HCT116 (cell line): ENCODE data around the gene GHRHR. TPM values are rescaled to one million over a fixed set of nuclear protein-coding genes. Genes with fewer than 3 reads are reported as not detected.

ENCODE experiments used
- ATAC-seq: fragments of 200-7000 bp; cut with Tn5 transposase; 2 replicates; pipeline ENCODE4 v1.9.1; 2020; ENCODE audit warnings: mild to moderate bottlenecking, moderate library complexity
- BruUV-seq: library from RNA; stranded (reverse); fragments of 400-500 nt; replicated peaks from 2 replicates; lab custom pipeline; 2021; lab: Mats Ljungman, UMichigan
- CTCF ChIA-PET: fragments of 300-600 bp; sonication (Branson Sonifier 250); formaldehyde crosslinking; loops from one replicate; lab custom pipeline; 2021; ENCODE audit warnings: antibody characterized with exemption; lab: Charles Lee
- POLR2A ChIA-PET: fragments of 300-600, 350-600 bp; sonication (Branson Sonifier 250); formaldehyde crosslinking; loops from one replicate; lab custom pipeline; 2021; ENCODE audit warnings: antibody characterized with exemption; lab: Charles Lee
- RAD21 ChIA-PET, 2 experiments: fragments of 300-600 bp; sonication (Branson Sonifier 250); formaldehyde crosslinking; loops; one replicate each; lab custom pipeline; 2023; ENCODE audit warnings: low total read pairs in 2 of 2; ENCODE audit not compliant: uncharacterized antibody in 2 of 2, unreplicated experiment in 2 of 2, low non-redundant PET in 1 of 2; lab: Charles Lee
- DNase-seq: peaks from one replicate; pipeline ENCODE4 v3.0.0-alpha.2; 2010; ENCODE audit warnings: low read depth, low spot score
- H2AFZ ChIP-seq: fragments of 200-600 bp; shearing (Covaris generic), sonication (generic); 2 replicates; pipeline ENCODE4 v1.6.1; 2017; ENCODE audit warnings: low read depth, mixed run types, mixed read lengths, antibody characterized with exemption, low read length; ENCODE audit not compliant: poor library complexity, severe bottlenecking
- H3K27ac ChIP-seq: 2 replicates; pipeline ENCODE4 v1.5.1; 2012; ENCODE audit warnings: low read depth, low read length
- H3K27me3 ChIP-seq: fragments of 200-600 bp; sonication (generic); 2 replicates; pipeline ENCODE4 v1.6.1; 2016; ENCODE audit warnings: mixed run types, low read length, mixed read lengths; ENCODE audit not compliant: insufficient read depth
- H3K36me3 ChIP-seq, 2 experiments: fragments of 200-500 bp in 1 of 2; fragments of 200-600 bp in 1 of 2; sonication (Bioruptor generic) in 1 of 2; sonication (generic) in 1 of 2; 2 replicates each; pipeline versions ENCODE4 v1.5.1 to v1.6.1; 2014 to 2016; ENCODE audit warnings: low read length in 2 of 2, inconsistent platforms in 1 of 2, mixed read lengths in 1 of 2, mixed run types in 1 of 2; ENCODE audit not compliant: insufficient read depth in 2 of 2, control insufficient read depth in 1 of 2
- H3K4me1 ChIP-seq, 2 experiments: fragments of 200-600 bp in 1 of 2; sonication (generic) in 1 of 2; 2 replicates each; pipeline versions ENCODE4 v1.5.1 to v1.6.1; 2012 to 2017; ENCODE audit warnings: low read length in 2 of 2, inconsistent platforms in 1 of 2, mild to moderate bottlenecking in 1 of 2, mixed read lengths in 1 of 2, mixed run types in 1 of 2, moderate library complexity in 1 of 2; ENCODE audit not compliant: insufficient read depth in 2 of 2, control insufficient read depth in 1 of 2
- H3K4me2 ChIP-seq: fragments of 200-600 bp; sonication (generic); 2 replicates; pipeline ENCODE4 v1.6.1; 2017; ENCODE audit warnings: mixed run types, low read length, mixed read lengths
- H3K4me3 ChIP-seq, 2 experiments: fragments of 200-600 bp in 1 of 2; sonication (generic) in 1 of 2; replicated peaks in 1 of 2; 2 replicates each; pipeline ENCODE4 v1.5.1; 2011 to 2016; ENCODE audit warnings: low read length in 2 of 2, control low read depth in 1 of 2, low read depth in 1 of 2, mild to moderate bottlenecking in 1 of 2, mixed read lengths in 1 of 2, mixed run types in 1 of 2
- H3K79me2 ChIP-seq: fragments of 200-600 bp; sonication (generic); 2 replicates; pipeline ENCODE4 v1.6.1; 2017; ENCODE audit warnings: mild to moderate bottlenecking, mixed run types, low read length, moderate library complexity, mixed read lengths; ENCODE audit not compliant: insufficient read depth
- H3K9ac ChIP-seq: fragments of 200-600 bp; sonication (generic); 2 replicates; pipeline ENCODE4 v1.6.1; 2016; ENCODE audit warnings: low read length, mixed read lengths
- H3K9me2 ChIP-seq: fragments of 200-600 bp; sonication (generic), shearing (Covaris generic); 2 replicates; pipeline ENCODE4 v1.6.1; 2017; ENCODE audit warnings: mixed run types, mild to moderate bottlenecking, moderate library complexity; ENCODE audit not compliant: insufficient read depth
- H3K9me3 ChIP-seq, 2 experiments: fragments of 200-500 bp in 1 of 2; fragments of 200-600 bp in 1 of 2; sonication (Bioruptor generic) in 1 of 2; sonication (generic) in 1 of 2; 2 replicates each; pipeline ENCODE4 v1.6.1; 2014 to 2017; ENCODE audit warnings: low read length in 2 of 2, mixed read lengths in 2 of 2, inconsistent platforms in 1 of 2, low read depth in 1 of 2, mild to moderate bottlenecking in 1 of 2, mixed run types in 1 of 2, moderate library complexity in 1 of 2; ENCODE audit not compliant: control insufficient read depth in 1 of 2, insufficient read depth in 1 of 2
- H4K20me1 ChIP-seq: fragments of 200-600 bp; sonication (generic), shearing (Covaris generic); 2 replicates; pipeline ENCODE4 v1.6.1; 2017; ENCODE audit warnings: mixed run types, mild to moderate bottlenecking, moderate library complexity; ENCODE audit not compliant: insufficient read depth
- CBX3 ChIP-seq: IDR thresholded peaks from 2 replicates; pipeline ENCODE4 v1.6.1; 2012; ENCODE audit warnings: low read depth
- CEBPB ChIP-seq: IDR thresholded peaks from 2 replicates; pipeline ENCODE4 v1.6.1; 2012; ENCODE audit warnings: low read depth
- CTCF ChIP-seq, 3 experiments: fragments of 200-600 bp in 1 of 3; sonication (generic) in 1 of 3; IDR thresholded peaks in 2 of 3; conservative IDR thresholded peaks in 1 of 3; 2 replicates each; pipeline ENCODE4 v1.5.1; 2012 to 2017; ENCODE audit warnings: low read depth in 2 of 3, low read length in 2 of 3, antibody characterized with exemption in 1 of 3, borderline replicate concordance in 1 of 3, control low read depth in 1 of 3, mild to moderate bottlenecking in 1 of 3, mixed read lengths in 1 of 3, mixed run types in 1 of 3, moderate library complexity in 1 of 3; ENCODE audit not compliant: insufficient read depth in 1 of 3
- EGR1 ChIP-seq: IDR thresholded peaks from 2 replicates; pipeline ENCODE4 v1.6.1; 2012; ENCODE audit warnings: low read depth
- EZH2phosphoT487 ChIP-seq: fragments of 200-600 bp; IDR thresholded peaks from 2 replicates; pipeline ENCODE4 v1.6.1; 2018; ENCODE audit warnings: antibody characterized with exemption, borderline replicate concordance
- FOSL1 ChIP-seq: IDR thresholded peaks from 2 replicates; pipeline ENCODE4 v1.6.1; 2012; ENCODE audit warnings: low read depth
- JUND ChIP-seq: IDR thresholded peaks from 2 replicates; pipeline ENCODE4 v1.6.1; 2012
- RAD21 ChIP-seq: IDR thresholded peaks from 2 replicates; pipeline ENCODE4 v1.6.1; 2012; ENCODE audit warnings: low read depth, mild to moderate bottlenecking
- SIN3A ChIP-seq: IDR thresholded peaks from 2 replicates; pipeline ENCODE4 v1.6.1; 2012; ENCODE audit warnings: low read depth
- ZFX ChIP-seq: fragments of 450-650 bp; IDR thresholded peaks from 2 replicates; pipeline ENCODE4 v1.6.1; 2017
- intact Hi-C: fragments of 100-400 bp; cut with micrococcal nuclease; formaldehyde crosslinking; loops from 2 replicates; pipeline ENCODE4 v1.10.0; 2022
- total RNA-seq: library from RNA; stranded (reverse); gene quantifications from one replicate; pipeline ENCODE4 v1.2.1, GENCODE V29; 2021; ENCODE audit not compliant: unreplicated experiment
- TF ChIP-seq, protein P1 (sequence below): IDR thresholded peaks from 2 replicates; pipeline ENCODE4 v1.6.1; 2011; ENCODE audit warnings: mild to moderate bottlenecking, low read length, moderate library complexity; ENCODE audit not compliant: insufficient replicate concordance; ENCODE audit errors: extremely low read depth
- TF ChIP-seq, protein P2 (sequence below): IDR thresholded peaks from 2 replicates; pipeline ENCODE4 v1.6.1; 2012

Gene GHRHR
- total RNA-seq, 1 experiment from 2014 or later: not detected

- ATAC-seq (no peak), DNase-seq (no peak)
- Histone ChIP-seq H3K9me3 (no peaks in the 10 kb centered on the region), H3K36me3 (no peaks in the 10 kb centered on the region), H3K4me2 (no peak overlapping the region), H4K20me1 (no peaks in the 10 kb centered on the region), H3K4me1 (peaks cover 14 to 38% of the 10 kb centered on the region in 2 experiments), H2AFZ (no peak overlapping the region), H3K9ac (no peak overlapping the region), H3K9me2 (no peaks in the 10 kb centered on the region), H3K4me3 (no peak overlapping the region), H3K79me2 (no peaks in the 10 kb centered on the region), H3K27ac (no peak overlapping the region), H3K27me3 (no peaks in the 10 kb centered on the region)
- POLR2A ChIA-PET: no interaction called here
- CTCF ChIA-PET: no interaction called here
- RAD21 ChIA-PET: no interaction called here
- BruUV-seq: no TSS peak
- TF ChIP-seq CTCF (IDR thresholded peaks at IDR 0.05 in 2 of 3, conservative IDR thresholded peaks at IDR 0.05 in 1 of 3; ENCODE audit: borderline replicate concordance in 1 of 3, insufficient read depth in 1 of 3, low read depth in 2 of 3, low read length in 2 of 3): no peak
- no peak for TF ChIP-seq EGR1
- TF ChIP-seq CBX3: no peak
- TF ChIP-seq SIN3A: no peak
- intact Hi-C loops: no loop called here
These were observed 47.5 kb upstream of the GHRHR start for GRCh38 chr7:30916255-30916654.

DNA sequence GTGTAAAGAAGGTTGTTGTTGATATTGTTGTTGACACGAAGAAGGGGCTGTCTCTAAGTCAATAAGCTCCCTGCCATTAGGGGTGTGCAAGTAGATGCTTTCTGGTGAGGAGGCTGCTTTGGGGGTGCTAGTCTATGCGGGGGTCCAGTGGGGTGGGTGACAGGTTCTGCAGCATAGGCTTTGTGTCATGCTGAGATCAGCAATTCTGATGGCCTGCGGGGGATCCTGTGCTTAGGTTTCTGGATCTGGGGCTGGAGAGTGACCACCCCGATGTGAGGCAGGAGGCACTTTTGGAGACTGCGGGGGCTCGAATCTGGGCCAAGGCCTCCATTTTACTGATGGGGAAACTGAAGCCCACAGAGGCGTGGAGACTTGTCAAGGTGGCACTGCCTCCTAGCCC is 47.0 kb upstream of the GHRHR start:
- no TSS peak for BruUV-seq
- H3K4me3 ChIP-seq: no peak overlapping the region
- no peak overlapping the region for H3K9ac ChIP-seq
- RAD21 ChIA-PET: no interaction called here
- H3K36me3 ChIP-seq: no peaks in the 10 kb centered on the region
- H3K79me2 ChIP-seq: no peaks in the 10 kb centered on the region
- no peaks in the 10 kb centered on the region for H3K27me3 ChIP-seq
- no peak overlapping the region for H2AFZ ChIP-seq
- no peak overlapping the region for H3K4me2 ChIP-seq
- TF ChIP-seq, protein P1, sequence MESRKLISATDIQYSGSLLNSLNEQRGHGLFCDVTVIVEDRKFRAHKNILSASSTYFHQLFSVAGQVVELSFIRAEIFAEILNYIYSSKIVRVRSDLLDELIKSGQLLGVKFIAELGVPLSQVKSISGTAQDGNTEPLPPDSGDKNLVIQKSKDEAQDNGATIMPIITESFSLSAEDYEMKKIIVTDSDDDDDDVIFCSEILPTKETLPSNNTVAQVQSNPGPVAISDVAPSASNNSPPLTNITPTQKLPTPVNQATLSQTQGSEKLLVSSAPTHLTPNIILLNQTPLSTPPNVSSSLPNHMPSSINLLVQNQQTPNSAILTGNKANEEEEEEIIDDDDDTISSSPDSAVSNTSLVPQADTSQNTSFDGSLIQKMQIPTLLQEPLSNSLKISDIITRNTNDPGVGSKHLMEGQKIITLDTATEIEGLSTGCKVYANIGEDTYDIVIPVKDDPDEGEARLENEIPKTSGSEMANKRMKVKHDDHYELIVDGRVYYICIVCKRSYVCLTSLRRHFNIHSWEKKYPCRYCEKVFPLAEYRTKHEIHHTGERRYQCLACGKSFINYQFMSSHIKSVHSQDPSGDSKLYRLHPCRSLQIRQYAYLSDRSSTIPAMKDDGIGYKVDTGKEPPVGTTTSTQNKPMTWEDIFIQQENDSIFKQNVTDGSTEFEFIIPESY: no peak
- TF ChIP-seq EZH2phosphoT487 (no peak), JUND (no peak), SIN3A (no peak), CEBPB (no peak), ZFX (no peak), RAD21 (no peak), CBX3 (no peak), FOSL1 (no peak)
- TF ChIP-seq, protein P2, sequence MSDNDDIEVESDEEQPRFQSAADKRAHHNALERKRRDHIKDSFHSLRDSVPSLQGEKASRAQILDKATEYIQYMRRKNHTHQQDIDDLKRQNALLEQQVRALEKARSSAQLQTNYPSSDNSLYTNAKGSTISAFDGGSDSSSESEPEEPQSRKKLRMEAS: no peak
- TF ChIP-seq, all 23 proteins: peak for 0
- ATAC-seq (no peak), DNase-seq (no peak)
- H3K4me1 ChIP-seq: peaks cover 17 to 43% of the 10 kb centered on the region in 2 experiments
- no peak overlapping the region for H3K27ac ChIP-seq
- no peaks in the 10 kb centered on the region for H3K9me2 ChIP-seq
- ChIA-PET POLR2A (no interaction called here), CTCF (no interaction called here)
- intact Hi-C loops: no loop called here
- no peaks in the 10 kb centered on the region for H3K9me3 ChIP-seq
- H4K20me1 ChIP-seq: no peaks in the 10 kb centered on the region
